NCI-H2196 (cell line): ENCODE measurements around the gene PRDX6.
"Not testable (repeated sequence)": the region's sequence is repeated elsewhere in the genome, so short reads cannot be mapped to it uniquely, and the experiment has no call there.

Experiments used
- DNase-seq: peaks from one replicate; lab custom pipeline; 2025; ENCODE audit not compliant: unreplicated experiment; lab: John Stamatoyannopoulos, UW

Gene PRDX6

DNA sequence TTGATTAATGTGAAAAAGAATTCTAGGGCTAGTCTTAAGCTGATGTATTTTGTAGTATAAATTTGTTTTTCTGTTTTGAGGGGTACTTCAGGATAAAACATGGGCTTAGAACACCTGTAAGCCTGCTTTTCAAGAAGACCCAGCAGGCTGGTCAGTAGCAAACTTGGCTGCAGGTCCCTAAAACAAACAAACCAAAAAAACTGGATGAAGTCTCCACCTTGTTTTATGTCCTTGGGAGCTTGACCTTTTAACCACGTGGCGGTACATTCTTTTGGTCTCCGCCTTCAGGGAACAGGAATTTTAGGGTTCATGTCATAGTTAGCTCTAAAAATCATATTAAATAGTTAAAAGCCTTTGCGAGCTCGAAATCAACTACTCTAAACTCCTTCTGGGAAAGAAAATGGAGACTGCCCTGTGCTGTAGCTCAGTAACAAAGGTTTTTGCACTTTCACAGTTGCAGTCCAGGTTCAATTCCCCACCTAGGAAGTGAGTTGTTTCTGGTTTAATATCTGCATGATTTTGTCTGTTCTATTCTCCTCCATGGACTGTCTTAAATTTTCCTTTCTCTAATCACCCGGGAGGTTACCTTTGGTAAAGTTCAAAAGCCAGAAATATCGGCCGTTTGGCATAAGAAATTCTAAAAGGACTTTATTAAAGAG is 18.6 kb downstream of the PRDX6 start:
- no peak for DNase-seq

DNA sequence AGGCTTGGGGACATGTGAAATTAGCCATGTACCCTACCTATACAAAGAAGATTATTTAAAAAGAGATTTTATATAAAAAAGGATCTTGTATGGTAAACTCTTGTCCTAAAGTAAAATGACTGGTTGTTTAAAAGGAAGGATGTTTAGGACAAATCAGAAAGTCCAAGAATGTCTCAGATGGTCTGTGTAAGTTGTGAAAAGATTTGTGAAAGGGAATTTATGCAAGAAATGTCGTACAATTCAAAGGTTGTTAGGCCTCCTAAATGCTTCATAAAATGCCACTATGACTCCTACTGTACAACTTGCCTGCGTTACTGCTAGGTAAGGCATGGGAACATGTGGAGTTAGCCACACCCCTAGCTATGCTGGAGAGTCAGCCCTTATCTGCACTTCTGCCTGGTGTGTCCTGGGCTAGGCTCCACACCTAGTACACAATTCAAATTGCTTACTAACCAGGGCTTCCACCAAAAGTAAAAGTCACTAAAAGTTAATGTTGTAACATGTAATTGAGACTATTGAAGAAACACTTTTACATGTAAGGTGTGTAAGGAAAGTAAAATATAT is 19.7 kb downstream of the PRDX6 start:
- no peak for DNase-seq

DNA sequence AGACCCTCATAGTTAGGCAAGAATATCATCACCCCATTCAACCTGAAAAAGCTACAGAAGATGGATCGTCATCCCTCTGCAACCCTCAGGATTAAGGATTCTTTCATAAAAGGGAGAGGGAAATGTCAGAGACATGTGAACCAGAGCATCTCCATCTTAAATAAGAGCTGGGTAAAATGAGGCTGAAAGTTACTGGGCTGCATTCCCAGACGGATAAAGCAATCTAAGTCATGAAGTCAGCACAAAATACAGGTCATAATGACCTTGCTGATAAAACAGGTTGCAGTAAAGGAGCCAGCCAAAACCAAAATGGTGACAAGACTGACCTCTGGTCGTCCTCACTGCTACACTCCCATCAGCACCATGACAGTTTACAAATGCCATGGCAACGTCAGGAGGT is 22.6 kb downstream of the PRDX6 start:
- no peak for DNase-seq

- DNase-seq: no peak
Measured at GRCh38 chr1:173502104-173502503, 25.0 kb downstream of the PRDX6 start.

- no peak for DNase-seq
Measured at GRCh38 chr1:173503391-173503790, 26.3 kb downstream of the PRDX6 start.

DNA sequence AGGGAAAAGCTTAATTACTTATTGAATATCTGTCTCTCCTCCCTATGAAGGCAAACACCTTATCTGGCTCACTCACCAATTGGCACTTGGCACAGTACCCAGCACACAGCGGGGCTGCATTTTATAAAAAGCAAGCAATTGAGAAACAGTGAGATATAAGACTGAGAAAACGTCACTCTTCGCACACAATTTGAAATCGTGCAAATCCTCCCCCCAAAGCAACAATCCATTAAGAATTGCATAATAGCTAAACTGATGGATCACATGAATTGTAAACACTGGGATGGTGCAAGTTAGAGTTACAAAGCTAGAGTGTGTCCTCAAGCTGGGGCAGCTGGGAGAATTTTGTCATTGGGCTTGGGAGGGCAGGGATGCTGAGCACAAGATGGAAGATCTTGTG is 27.1 kb downstream of the PRDX6 start:
- no peak for DNase-seq

DNA sequence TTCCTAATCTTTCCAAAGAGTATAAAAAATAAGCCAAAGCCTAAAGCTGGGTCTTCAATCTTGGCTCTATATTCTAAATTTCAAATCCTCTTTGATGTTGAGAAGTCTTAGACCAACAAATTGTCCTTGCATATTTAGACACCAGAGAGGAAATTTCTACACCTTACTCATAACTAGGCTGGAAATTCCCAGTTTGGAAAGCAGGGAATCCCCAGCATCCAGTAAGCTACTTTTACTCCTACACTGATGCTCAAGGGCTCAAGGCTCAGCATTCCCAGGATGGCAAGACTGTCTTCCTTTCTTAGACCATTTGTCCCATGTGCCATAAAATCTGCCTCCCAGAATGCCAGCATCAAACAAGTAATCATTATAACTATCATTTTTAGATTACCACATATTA is 28.3 kb downstream of the PRDX6 start:
- DNase-seq: no peak

- DNase-seq: no peak
Measured at GRCh38 chr1:173506437-173506836, 29.3 kb downstream of the PRDX6 start.

GRCh38 chr1:173507205-173507846 is 30.2 kb downstream of the PRDX6 start:
- no peak for DNase-seq

- DNase-seq: no peak
Measured at GRCh38 chr1:173507847-173508209, 30.7 kb downstream of the PRDX6 start.

- DNase-seq: no peak
Measured at GRCh38 chr1:173508541-173508940, 31.4 kb downstream of the PRDX6 start.

DNA sequence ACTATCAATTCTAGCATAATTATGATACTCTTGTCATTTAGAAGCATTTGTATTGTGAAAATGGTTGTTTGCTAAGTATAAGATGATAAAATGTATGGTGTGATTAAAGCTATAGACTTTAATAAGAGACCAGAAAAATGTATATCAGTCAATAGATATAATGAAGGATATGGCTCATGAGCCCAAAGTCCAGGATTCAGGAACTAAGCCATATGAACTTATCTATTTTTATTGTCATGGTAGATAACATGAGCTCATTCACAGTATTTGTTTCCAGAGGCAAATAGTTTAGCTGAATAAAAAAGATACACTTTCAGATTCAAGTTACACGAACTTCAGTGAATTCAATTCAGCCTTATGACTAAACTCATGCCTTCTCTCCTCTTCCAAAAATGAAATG is 32.7 kb downstream of the PRDX6 start:
- no peak for DNase-seq

GRCh38 chr1:173514503-173514902 is 37.4 kb downstream of the PRDX6 start:
- not testable (repeated sequence) for DNase-seq

DNA sequence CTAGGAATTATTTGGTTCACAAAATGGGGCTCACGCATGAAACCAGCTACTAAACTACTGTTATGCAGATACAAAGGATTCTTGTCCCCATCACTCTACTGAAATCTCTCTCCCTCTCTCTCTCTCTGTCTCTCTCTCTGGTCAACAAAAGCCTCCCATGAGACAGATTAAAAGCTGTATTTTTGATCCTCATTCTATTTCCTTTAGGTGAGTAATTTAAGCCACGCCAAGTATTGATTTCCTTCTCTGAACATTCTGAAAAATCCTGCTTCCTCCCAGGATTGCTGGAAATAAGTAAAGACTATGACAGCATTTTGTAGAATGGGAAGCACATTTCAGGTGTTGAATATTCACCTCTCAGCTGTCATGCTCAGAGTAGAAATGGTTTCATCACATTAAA is 43.7 kb downstream of the PRDX6 start:
- DNase-seq: no peak

DNA sequence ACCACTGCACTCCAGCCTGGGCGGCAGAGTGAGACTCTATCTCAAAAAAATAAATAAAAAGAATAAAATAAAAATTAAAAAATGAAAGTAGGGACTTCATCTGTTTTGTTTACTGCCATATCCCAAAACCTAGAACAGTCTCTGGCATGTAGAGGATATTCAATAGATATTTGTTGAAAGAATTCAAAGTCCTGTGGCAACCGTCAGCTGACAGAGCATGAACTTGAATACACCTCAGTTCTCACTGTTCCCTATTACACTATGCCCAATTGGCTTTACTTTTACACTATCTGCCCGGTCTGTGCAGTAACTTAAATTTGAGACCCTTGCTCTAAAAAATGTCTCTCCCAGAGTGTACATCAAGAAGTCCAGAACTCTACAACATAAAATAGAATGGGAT is 46.2 kb downstream of the PRDX6 start:
- no peak for DNase-seq

- no peak for DNase-seq
Measured at GRCh38 chr1:173525926-173526325, 48.8 kb downstream of the PRDX6 start.

DNA sequence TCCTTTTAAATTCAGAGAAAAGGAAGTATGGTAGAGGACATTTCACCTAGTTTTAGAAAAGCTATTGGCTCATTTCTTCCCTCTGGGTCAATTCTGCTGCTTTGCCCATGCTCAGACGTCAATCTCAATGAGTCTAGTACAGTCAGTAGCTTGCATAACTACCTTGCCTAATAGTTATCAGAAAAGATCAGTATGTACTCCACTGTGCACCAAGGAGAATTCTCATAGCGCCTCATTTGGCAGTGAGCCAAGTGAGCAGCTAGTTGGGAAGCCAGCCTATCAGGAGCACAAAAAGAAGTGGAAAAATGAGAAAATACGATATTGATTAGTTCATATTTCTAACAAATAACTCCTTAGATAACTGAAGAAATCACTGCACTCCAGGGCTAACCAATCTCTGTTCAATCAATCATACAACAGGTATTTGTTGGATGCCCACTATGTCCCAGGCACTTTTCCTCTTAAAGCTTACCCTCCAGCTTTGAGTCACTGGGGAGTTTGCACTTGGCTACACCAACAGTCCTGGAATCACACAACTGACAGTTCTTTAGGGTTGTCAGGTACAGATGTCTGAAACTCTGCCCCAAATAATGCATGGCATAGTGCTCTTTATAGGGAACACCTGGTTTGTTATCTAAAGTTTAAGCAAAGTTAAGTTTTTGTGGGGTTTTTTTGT is 50.2 kb downstream of the PRDX6 start:
- no peak for DNase-seq

GRCh38 chr1:173529106-173529505 is 52.0 kb downstream of the PRDX6 start:
- no peak for DNase-seq

DNA sequence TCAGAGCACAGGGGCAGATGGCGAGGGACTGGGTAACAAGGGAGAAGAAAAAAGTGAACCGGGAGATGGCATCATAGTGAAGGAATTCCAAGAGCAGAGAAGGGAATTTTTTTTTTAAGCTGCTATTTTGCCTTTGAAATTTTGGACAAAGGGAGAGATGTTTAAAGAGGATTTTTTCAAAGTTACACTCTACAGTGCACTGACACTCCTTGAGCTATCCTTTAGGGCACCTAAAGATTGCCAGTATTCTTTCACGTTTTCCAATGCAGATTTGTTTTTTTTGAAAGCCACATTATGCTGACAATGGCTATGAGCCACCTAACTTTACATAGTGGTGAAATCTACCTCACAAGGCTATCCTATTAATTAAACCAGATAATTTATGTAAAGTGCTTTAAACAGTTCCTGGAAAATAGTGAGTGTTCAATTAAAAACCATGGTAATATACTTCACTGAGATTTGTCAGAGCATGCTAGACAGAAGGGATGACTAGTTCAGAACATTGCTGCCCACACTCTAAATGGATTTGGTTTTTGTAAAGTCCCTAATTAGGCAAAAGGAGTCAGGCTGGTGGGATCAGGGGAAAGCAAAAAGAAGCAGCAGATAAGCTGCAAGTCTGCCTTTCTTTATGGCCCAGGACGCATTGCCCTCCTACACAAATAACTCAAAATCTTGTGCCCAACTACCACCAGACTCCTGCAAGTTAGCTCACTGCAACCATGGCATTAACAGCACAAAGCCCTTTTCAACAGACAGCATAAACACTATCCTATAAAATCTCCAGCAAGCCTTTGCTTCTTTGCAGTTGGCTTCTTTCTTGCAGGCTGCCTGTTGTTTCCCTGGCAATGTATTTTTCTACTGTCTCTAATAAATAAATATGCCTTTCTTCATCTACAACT is 53.9 kb downstream of the PRDX6 start:
- DNase-seq: no peak

GRCh38 chr1:173532237-173532636 is 55.1 kb downstream of the PRDX6 start:
- DNase-seq: no peak

- no peak for DNase-seq
Measured at GRCh38 chr1:173536223-173536622, 59.1 kb downstream of the PRDX6 start.
